NCI-H187 treated with DMSO at 0.1 percent for 48 hours (cell line): ENCODE data around the gene SEPTIN2.
"Not testable (repeated sequence)": the region's sequence is repeated elsewhere in the genome, so short reads cannot be mapped to it uniquely, and the experiment has no call there.

Source experiments
- DNase-seq: peaks from one replicate; lab custom pipeline; 2025; lab: John Stamatoyannopoulos, UW

The SEPTIN2 gene

GRCh38 chr2:241288324-241288888 is 27.3 kb upstream of the SEPTIN2 start:
- DNase-seq, result no peak

GRCh38 chr2:241289053-241289452 is 26.7 kb upstream of the SEPTIN2 start:
- DNase-seq, result no peak

- no peak for DNase-seq
These were observed 26.1 kb upstream of the SEPTIN2 start for GRCh38 chr2:241289597-241289996.

GRCh38 chr2:241291153-241291552 is 24.6 kb upstream of the SEPTIN2 start:
- DNase-seq, result no peak

- no peak for DNase-seq
These were observed 23.7 kb upstream of the SEPTIN2 start for GRCh38 chr2:241291977-241292376.

- not testable (repeated sequence) for DNase-seq
These were observed 22.3 kb upstream of the SEPTIN2 start for GRCh38 chr2:241293378-241293797.

GRCh38 chr2:241295326-241296095 is 20.2 kb upstream of the SEPTIN2 start:
- no peak for DNase-seq

- no peak for DNase-seq
These were observed 19.0 kb upstream of the SEPTIN2 start for GRCh38 chr2:241296767-241297166.

GRCh38 chr2:241298673-241299072 is 17.1 kb upstream of the SEPTIN2 start:
- DNase-seq, result no peak

- DNase-seq, result no peak
These were observed 15.7 kb upstream of the SEPTIN2 start for GRCh38 chr2:241300000-241300399.

- DNase-seq, result no peak
These were observed 13.6 kb upstream of the SEPTIN2 start for GRCh38 chr2:241302083-241302482.

GRCh38 chr2:241302759-241303651 is 12.7 kb upstream of the SEPTIN2 start:
- DNase-seq, result no peak

- DNase-seq, result no peak
These were observed 11.6 kb upstream of the SEPTIN2 start for GRCh38 chr2:241304039-241304670.

- no peak for DNase-seq
These were observed 8.7 kb upstream of the SEPTIN2 start for GRCh38 chr2:241307055-241307454.

- no peak for DNase-seq
These were observed 7.5 kb upstream of the SEPTIN2 start for GRCh38 chr2:241308267-241308666.

GRCh38 chr2:241308832-241309500 is 6.8 kb upstream of the SEPTIN2 start:
- no peak for DNase-seq

- no peak for DNase-seq
These were observed 6.0 kb upstream of the SEPTIN2 start for GRCh38 chr2:241309684-241310117.

GRCh38 chr2:241310917-241311566 is 4.7 kb upstream of the SEPTIN2 start:
- DNase-seq, result no peak

- DNase-seq, result no peak
These were observed 3.6 kb upstream of the SEPTIN2 start for GRCh38 chr2:241312082-241312481.

- no peak for DNase-seq
These were observed 2.1 kb upstream of the SEPTIN2 start for GRCh38 chr2:241313543-241314095.
